Measurements from ENCODE around the gene CAT. TPM values are rescaled to one million over a fixed set of nuclear protein-coding genes. Genes with fewer than 3 reads are reported as not detected.

Gene CAT
- 10 to 100 TPM; 12.4 to 25.6 TPM for total RNA-seq

- peak within 1 kb of the TSS; percentile 97 for H3K4me3 Mint-ChIP-seq
- peak within 1 kb of the TSS; percentile 94 for H3K27ac Mint-ChIP-seq
- ATAC-seq (replicated peaks), result peak; percentile 98
- peaks cover 13% of the 10 kb centered on the region for H3K4me1 Mint-ChIP-seq
- no peaks in the 10 kb centered on the region for H3K9me3 Mint-ChIP-seq
- H3K27me3 Mint-ChIP-seq, result no peaks in the 10 kb centered on the region
- H3K36me3 Mint-ChIP-seq (ENCODE audit: low read depth), result no peaks in the 10 kb centered on the region
These were observed at the start of gene CAT for GRCh38 chr11:34438529-34439507. TSS of gene CAT (plus strand) at chr11:34438934. CDS start at chr11:34439014, 80 bp downstream.

GRCh38 chr11:34394771-34395300 is 43.9 kb upstream of the CAT start:
- no peaks in the 10 kb centered on the region for H3K36me3 Mint-ChIP-seq (ENCODE audit: low read depth)
- ATAC-seq (replicated peaks), result no peak
- H3K4me3 Mint-ChIP-seq, result no peak overlapping the region
- no peaks in the 10 kb centered on the region for H3K4me1 Mint-ChIP-seq
- peaks cover 11% of the 10 kb centered on the region for H3K9me3 Mint-ChIP-seq
- peaks cover 38% of the 10 kb centered on the region for H3K27me3 Mint-ChIP-seq
- H3K27ac Mint-ChIP-seq, result no peak overlapping the region

- Mint-ChIP-seq H3K4me1 (no peaks in the 10 kb centered on the region), H3K9me3 (peaks cover 11% of the 10 kb centered on the region), H3K36me3 (ENCODE audit: low read depth) (no peaks in the 10 kb centered on the region), H3K27me3 (peaks cover 27% of the 10 kb centered on the region), H3K27ac (no peak overlapping the region), H3K4me3 (no peak overlapping the region)
- no peak for ATAC-seq (replicated peaks)
These were observed 42.7 kb upstream of the CAT start for GRCh38 chr11:34395916-34396550.

- Mint-ChIP-seq H3K4me1 (no peaks in the 10 kb centered on the region), H3K4me3 (no peak overlapping the region), H3K9me3 (peaks cover 11% of the 10 kb centered on the region), H3K36me3 (ENCODE audit: low read depth) (no peaks in the 10 kb centered on the region), H3K27me3 (peaks cover 19% of the 10 kb centered on the region), H3K27ac (no peak overlapping the region)
- no peak for ATAC-seq (replicated peaks)
These were observed 41.6 kb upstream of the CAT start for GRCh38 chr11:34397120-34397519.

GRCh38 chr11:34397811-34398210 is 40.9 kb upstream of the CAT start:
- H3K36me3 Mint-ChIP-seq (ENCODE audit: low read depth), result no peaks in the 10 kb centered on the region
- H3K27me3 Mint-ChIP-seq, result peaks cover 19% of the 10 kb centered on the region
- peaks cover 11% of the 10 kb centered on the region for H3K9me3 Mint-ChIP-seq
- H3K27ac Mint-ChIP-seq, result no peak overlapping the region
- H3K4me3 Mint-ChIP-seq, result no peak overlapping the region
- ATAC-seq (replicated peaks), result no peak
- H3K4me1 Mint-ChIP-seq, result no peaks in the 10 kb centered on the region

GRCh38 chr11:34403431-34403830 is 35.3 kb upstream of the CAT start:
- H3K4me1 Mint-ChIP-seq, result peaks cover 22% of the 10 kb centered on the region
- no peaks in the 10 kb centered on the region for H3K9me3 Mint-ChIP-seq
- no peak overlapping the region for H3K4me3 Mint-ChIP-seq
- H3K27me3 Mint-ChIP-seq, result peaks cover 4% of the 10 kb centered on the region
- no peak for ATAC-seq (replicated peaks)
- H3K27ac Mint-ChIP-seq, result no peak overlapping the region
- H3K36me3 Mint-ChIP-seq (ENCODE audit: low read depth), result no peaks in the 10 kb centered on the region

- Mint-ChIP-seq H3K4me1 (peaks cover 23% of the 10 kb centered on the region), H3K27me3 (peaks cover 9% of the 10 kb centered on the region), H3K27ac (peak overlapping the region; percentile 88), H3K9me3 (peaks cover 1% of the 10 kb centered on the region), H3K4me3 (peak overlapping the region; percentile 68), H3K36me3 (ENCODE audit: low read depth) (no peaks in the 10 kb centered on the region)
- ATAC-seq (replicated peaks), result peak; percentile 67
These were observed 34.5 kb upstream of the CAT start for GRCh38 chr11:34404280-34404679.

- peak; percentile 91 for ATAC-seq (replicated peaks)
- peaks cover 25% of the 10 kb centered on the region for H3K4me1 Mint-ChIP-seq
- H3K27ac Mint-ChIP-seq, result peak overlapping the region; percentile 88
- peak overlapping the region; percentile 68 for H3K4me3 Mint-ChIP-seq
- peaks cover 17% of the 10 kb centered on the region for H3K27me3 Mint-ChIP-seq
- no peaks in the 10 kb centered on the region for H3K36me3 Mint-ChIP-seq (ENCODE audit: low read depth)
- peaks cover 4% of the 10 kb centered on the region for H3K9me3 Mint-ChIP-seq
These were observed 33.5 kb upstream of the CAT start for GRCh38 chr11:34405079-34405858.

- Mint-ChIP-seq H3K9me3 (peaks cover 4% of the 10 kb centered on the region), H3K4me1 (peaks cover 25% of the 10 kb centered on the region), H3K36me3 (ENCODE audit: low read depth) (no peaks in the 10 kb centered on the region), H3K4me3 (no peak overlapping the region), H3K27ac (no peak overlapping the region), H3K27me3 (peaks cover 17% of the 10 kb centered on the region)
- ATAC-seq (replicated peaks), result no peak
These were observed 32.3 kb upstream of the CAT start for GRCh38 chr11:34406413-34406812.

GRCh38 chr11:34407121-34407813 is 31.5 kb upstream of the CAT start:
- H3K36me3 Mint-ChIP-seq (ENCODE audit: low read depth), result no peaks in the 10 kb centered on the region
- ATAC-seq (replicated peaks), result no peak
- peaks cover 25% of the 10 kb centered on the region for H3K4me1 Mint-ChIP-seq
- H3K27me3 Mint-ChIP-seq, result peaks cover 17% of the 10 kb centered on the region
- H3K27ac Mint-ChIP-seq, result no peak overlapping the region
- no peak overlapping the region for H3K4me3 Mint-ChIP-seq
- H3K9me3 Mint-ChIP-seq, result peaks cover 4% of the 10 kb centered on the region

GRCh38 chr11:34408580-34409172 is 30.1 kb upstream of the CAT start:
- Mint-ChIP-seq H3K9me3 (peaks cover 13% of the 10 kb centered on the region), H3K4me1 (peaks cover 25% of the 10 kb centered on the region), H3K36me3 (ENCODE audit: low read depth) (no peaks in the 10 kb centered on the region), H3K4me3 (no peak overlapping the region), H3K27me3 (peaks cover 23% of the 10 kb centered on the region), H3K27ac (no peak overlapping the region)
- ATAC-seq (replicated peaks), result no peak

GRCh38 chr11:34411111-34411510 is 27.6 kb upstream of the CAT start:
- Mint-ChIP-seq H3K9me3 (peaks cover 18% of the 10 kb centered on the region), H3K4me1 (peaks cover 4% of the 10 kb centered on the region)
- ATAC-seq (replicated peaks), result no peak

GRCh38 chr11:34411791-34412190 is 26.9 kb upstream of the CAT start:
- Mint-ChIP-seq H3K27ac (no peak overlapping the region), H3K36me3 (ENCODE audit: low read depth) (no peaks in the 10 kb centered on the region), H3K4me3 (no peak overlapping the region), H3K9me3 (peaks cover 18% of the 10 kb centered on the region), H3K27me3 (peaks cover 29% of the 10 kb centered on the region), H3K4me1 (peaks cover 4% of the 10 kb centered on the region)
- no peak for ATAC-seq (replicated peaks)

More at GRCh38 chr11:34411111-34411510, 27.6 kb upstream of the CAT start:
- no peak overlapping the region for H3K27ac Mint-ChIP-seq
- H3K36me3 Mint-ChIP-seq (ENCODE audit: low read depth), result no peaks in the 10 kb centered on the region
- no peak overlapping the region for H3K4me3 Mint-ChIP-seq
- H3K27me3 Mint-ChIP-seq, result peaks cover 30% of the 10 kb centered on the region

Measured in activated T-helper 17 cell treated with anti-CD3 and anti-CD28 coated beads, Interleukin-2, amount 50 U/mL, for 72 hours (primary cell).